Measurements from ENCODE around the gene SPAG17. TPM values are rescaled to one million over a fixed set of nuclear protein-coding genes. Genes with fewer than 3 reads are reported as not detected.

SPAG17 gene
- total RNA-seq = not detected in 2 replicates

GRCh38 chr1:118185084-118185832 lies at the start of gene SPAG17:
Gene SPAG17, minus strand, starts transcription at chr1:118185228. Its CDS starts 71 bp downstream, at chr1:118185157.

GRCh38 chr1:117929343-117930172 lies 255.5 kb downstream of the SPAG17 start, which contains the start of the genes GDAP2 and WDR3:
Gene GDAP2, minus strand, starts transcription at chr1:117929621. Its CDS starts 9,264 bp downstream, at chr1:117920357.
Gene WDR3, plus strand, starts transcription at chr1:117929739. Its CDS starts 3,581 bp downstream, at chr1:117933320.

Measured in thoracic aorta endothelial cell (primary cell).